H1 (cell line): ENCODE data around the gene GBF1. TPM values are rescaled to one million over a fixed set of nuclear protein-coding genes. Genes with fewer than 3 reads are reported as not detected.

Experiments used
- CTCF ChIA-PET: fragments of 300-600 bp; sonication (Branson Sonifier 250); formaldehyde crosslinking; loops from one replicate; lab custom pipeline; 2021; ENCODE audit not compliant: partially characterized antibody; lab: Charles Lee
- POLR2A ChIA-PET: fragments of 300-600 bp; sonication (Branson Sonifier 250); formaldehyde crosslinking; loops from one replicate; lab custom pipeline; 2021; ENCODE audit warnings: inconsistent platforms; ENCODE audit not compliant: partially characterized antibody; lab: Charles Lee
- DNase-seq, 2 experiments: peaks; one replicate each; pipeline versions ENCODE4 v3.0.0 to v3.0.0-alpha.2; 2010 to 2022; ENCODE audit warnings: low spot score in 2 of 2, low read depth in 1 of 2, mixed read lengths in 1 of 2
- FAIRE-seq: peaks from 2 replicates; lab custom pipeline; 2011; peaks lifted over from hg19 to GRCh38; lab: Jason Lieb, UNC
- H2AFZ ChIP-seq: 2 replicates; pipeline ENCODE4 v1.8.1; 2012; ENCODE audit warnings: low read length, inconsistent platforms
- H2AK5ac ChIP-seq: 2 replicates; pipeline ENCODE4 v1.6.1; 2013; ENCODE audit warnings: low read depth, low read length
- H2BK120ac ChIP-seq: replicated peaks from 2 replicates; pipeline ENCODE3; 2013; ENCODE audit warnings: low read depth, low read length, inconsistent platforms
- H2BK12ac ChIP-seq: 2 replicates; pipeline ENCODE4 v1.6.1; 2013; ENCODE audit warnings: low read depth, low read length
- H2BK15ac ChIP-seq: 2 replicates; pipeline ENCODE4 v1.6.1; 2013; ENCODE audit warnings: low read length
- H2BK20ac ChIP-seq: 2 replicates; pipeline ENCODE4 v1.6.1; 2013; ENCODE audit warnings: low read length
- H2BK5ac ChIP-seq: 2 replicates; pipeline ENCODE4 v1.6.1; 2013; ENCODE audit warnings: low read depth, low read length
- H3K14ac ChIP-seq: 2 replicates; pipeline ENCODE4 v1.6.1; 2013; ENCODE audit warnings: inconsistent platforms; ENCODE audit not compliant: insufficient read length
- H3K18ac ChIP-seq: 2 replicates; pipeline ENCODE4 v1.6.1; 2013; ENCODE audit warnings: low read length; ENCODE audit errors: extremely low read depth
- H3K23ac ChIP-seq: 2 replicates; pipeline ENCODE4 v1.6.1; 2013; ENCODE audit warnings: inconsistent platforms; ENCODE audit not compliant: insufficient read length
- H3K23me2 ChIP-seq: 2 replicates; pipeline ENCODE4 v1.6.1; 2013; ENCODE audit warnings: low read depth, low read length
- H3K27ac ChIP-seq: 2 replicates; pipeline ENCODE4 v1.6.1; 2011; ENCODE audit warnings: low read depth, low read length, inconsistent platforms
- H3K27me3 ChIP-seq, 4 experiments: replicated peaks in 1 of 4; 1 replicate in 1 of 4; 2 replicates in 3 of 4; pipeline versions ENCODE4 v1.6.1 to v1.8.1; 2011 to 2013; ENCODE audit warnings: low read length in 3 of 4, mild to moderate bottlenecking in 3 of 4, inconsistent platforms in 2 of 4, mixed read lengths in 2 of 4, moderate library complexity in 1 of 4; ENCODE audit not compliant: control insufficient read depth in 3 of 4, insufficient read depth in 3 of 4; ENCODE audit errors: extremely low read depth in 1 of 4
- H3K36me3 ChIP-seq, 4 experiments: 2 replicates each; pipeline versions ENCODE4 v1.6.1 to v1.8.1; 2011 to 2013; ENCODE audit warnings: mild to moderate bottlenecking in 4 of 4, low read length in 3 of 4, moderate library complexity in 2 of 4, control low read depth in 1 of 4, inconsistent platforms in 1 of 4; ENCODE audit not compliant: insufficient read depth in 4 of 4, control insufficient read depth in 2 of 4
- H3K4ac ChIP-seq: replicated peaks from 2 replicates; pipeline ENCODE3; 2013; ENCODE audit warnings: low read length, low read depth, mixed read lengths, inconsistent platforms; ENCODE audit not compliant: insufficient read length
- H3K4me1 ChIP-seq, 4 experiments: replicated peaks in 1 of 4; 1 replicate in 1 of 4; 2 replicates in 3 of 4; pipeline versions ENCODE4 v1.6.1 to v1.8.1; 2011 to 2013; ENCODE audit warnings: low read length in 3 of 4, inconsistent platforms in 2 of 4, mixed read lengths in 1 of 4; ENCODE audit not compliant: insufficient read depth in 4 of 4, control insufficient read depth in 3 of 4
- H3K4me2 ChIP-seq, 2 experiments: 2 replicates each; pipeline versions ENCODE4 v1.6.1 to v1.8.1; 2011 to 2013; ENCODE audit warnings: low read depth in 2 of 2, low read length in 2 of 2, control low read depth in 1 of 2, inconsistent platforms in 1 of 2, mild to moderate bottlenecking in 1 of 2; ENCODE audit not compliant: insufficient read depth in 1 of 2
- H3K4me3 ChIP-seq, 4 experiments: fragments of 200-600, 300-600 bp in 1 of 4; sonication (generic), shearing (Covaris generic), sonication (Bioruptor Twin) in 1 of 4; 2 replicates each; pipeline versions ENCODE4 v1.5.1 to v1.8.1; 2011 to 2016; ENCODE audit warnings: low read length in 4 of 4, low read depth in 3 of 4, control low read depth in 2 of 4, inconsistent platforms in 2 of 4, mild to moderate bottlenecking in 2 of 4, mixed read lengths in 1 of 4, moderate library complexity in 1 of 4; ENCODE audit not compliant: insufficient read depth in 2 of 4; ENCODE audit errors: extremely low read depth in 1 of 4
- H3K56ac ChIP-seq: replicated peaks from 2 replicates; pipeline ENCODE3; 2013; ENCODE audit warnings: low read depth, mild to moderate bottlenecking, mixed read lengths, low read length, inconsistent platforms; ENCODE audit not compliant: insufficient read length
- H3K79me1 ChIP-seq: 2 replicates; pipeline ENCODE4 v1.6.1; 2013; ENCODE audit warnings: low read depth, low read length, control low read depth
- H3K79me2 ChIP-seq, 2 experiments: 2 replicates each; pipeline versions ENCODE4 v1.6.1 to v1.8.1; 2012 to 2013; ENCODE audit warnings: low read length in 2 of 2, mild to moderate bottlenecking in 2 of 2, inconsistent platforms in 1 of 2; ENCODE audit not compliant: insufficient read depth in 2 of 2, control insufficient read depth in 1 of 2
- H3K9ac ChIP-seq, 4 experiments: replicated peaks in 1 of 4; 1 replicate in 1 of 4; 2 replicates in 3 of 4; pipeline versions ENCODE4 v1.6.1 to v1.8.1; 2011 to 2013; ENCODE audit warnings: low read depth in 3 of 4, low read length in 3 of 4, control low read depth in 2 of 4, mild to moderate bottlenecking in 2 of 4, moderate library complexity in 2 of 4, inconsistent platforms in 1 of 4; ENCODE audit errors: extremely low read depth in 1 of 4
- H3K9me3 ChIP-seq, 2 experiments: 2 replicates each; pipeline versions ENCODE4 v1.6.1 to v1.8.1; 2012 to 2013; ENCODE audit warnings: mild to moderate bottlenecking in 2 of 2, moderate library complexity in 2 of 2, control low read depth in 1 of 2, inconsistent platforms in 1 of 2, low read depth in 1 of 2, low read length in 1 of 2, mixed read lengths in 1 of 2; ENCODE audit not compliant: insufficient read depth in 2 of 2
- H4K20me1 ChIP-seq, 2 experiments: replicated peaks in 1 of 2; 2 replicates each; pipeline versions ENCODE3 to v1.8.1; 2011 to 2013; ENCODE audit warnings: inconsistent platforms in 2 of 2, low read length in 2 of 2, mild to moderate bottlenecking in 1 of 2; ENCODE audit not compliant: insufficient read depth in 2 of 2, control insufficient read depth in 1 of 2
- H4K5ac ChIP-seq: 2 replicates; pipeline ENCODE4 v1.6.1; 2013; ENCODE audit warnings: low read length, low read depth, mixed read lengths, inconsistent platforms; ENCODE audit not compliant: insufficient read length
- H4K8ac ChIP-seq: 2 replicates; pipeline ENCODE4 v1.8.0; 2013; ENCODE audit warnings: mild to moderate bottlenecking, moderate library complexity, low read length, inconsistent platforms; ENCODE audit not compliant: insufficient read depth; ENCODE audit errors: extremely low read depth
- H4K91ac ChIP-seq: replicated peaks from 2 replicates; pipeline ENCODE3; 2013; ENCODE audit warnings: low read length, mixed read lengths, inconsistent platforms; ENCODE audit not compliant: insufficient read length
- BRCA1 ChIP-seq: IDR thresholded peaks from 2 replicates; pipeline ENCODE4 v1.6.1; 2012; ENCODE audit warnings: low read depth, low read length, improper control_type of control experiment
- CBX5 ChIP-seq: fragments of 300-800, 300-1000 bp; sonication (generic); IDR thresholded peaks from 2 replicates; pipeline ENCODE4 v1.7.1; 2016; ENCODE audit warnings: antibody characterized with exemption, low read length, low read depth
- EP300 ChIP-seq, 2 experiments: IDR thresholded peaks; 1 replicate in 1 of 2; 2 replicates in 1 of 2; pipeline ENCODE4 v1.6.1; 2011 to 2012; ENCODE audit warnings: low read depth in 2 of 2, low read length in 2 of 2, mild to moderate bottlenecking in 2 of 2, borderline replicate concordance in 1 of 2, inconsistent platforms in 1 of 2, moderate library complexity in 1 of 2
- HDAC6 ChIP-seq: IDR thresholded peaks from one replicate; pipeline ENCODE4 v1.7.1; 2012; ENCODE audit warnings: low read depth, mild to moderate bottlenecking, inconsistent platforms, low read length, moderate library complexity
- KDM1A ChIP-seq: fragments of 200-600, 300-600 bp; sonication (generic); IDR thresholded peaks from 2 replicates; pipeline ENCODE4 v1.7.1; 2016; ENCODE audit warnings: mild to moderate bottlenecking, low read length, borderline replicate concordance
- MAFK ChIP-seq: IDR thresholded peaks from 2 replicates; pipeline ENCODE4 v1.6.1; 2012; ENCODE audit warnings: low read depth, mild to moderate bottlenecking, improper control_type of control experiment, low read length
- NRF1 ChIP-seq: IDR thresholded peaks from 2 replicates; pipeline ENCODE4 v1.6.1; 2011; ENCODE audit warnings: mild to moderate bottlenecking, low read depth, low read length, improper control_type of control experiment
- POU5F1 ChIP-seq: IDR thresholded peaks from 2 replicates; pipeline ENCODE4 v1.6.1; 2011; ENCODE audit warnings: low read depth, mild to moderate bottlenecking, low read length, moderate library complexity
- RAD21 ChIP-seq, 2 experiments: IDR thresholded peaks in 1 of 2; conservative IDR thresholded peaks in 1 of 2; 2 replicates each; pipeline ENCODE4 v1.6.1; 2011; ENCODE audit warnings: low read depth in 2 of 2, low read length in 2 of 2, improper control_type of control experiment in 1 of 2, inconsistent platforms in 1 of 2, mild to moderate bottlenecking in 1 of 2, moderate library complexity in 1 of 2
- SAP30 ChIP-seq: fragments of 300-600 bp; sonication (generic); IDR thresholded peaks from 2 replicates; pipeline ENCODE4 v1.7.1; 2012; ENCODE audit warnings: low read length, moderate library complexity, mild to moderate bottlenecking, inconsistent platforms; ENCODE audit not compliant: insufficient read depth, insufficient replicate concordance
- SP4 ChIP-seq: IDR thresholded peaks from 2 replicates; pipeline ENCODE4 v1.6.1; 2012; ENCODE audit warnings: low read length, inconsistent platforms
- SRF ChIP-seq: IDR thresholded peaks from 2 replicates; pipeline ENCODE4 v1.6.1; 2011; ENCODE audit warnings: mild to moderate bottlenecking, low read depth, low read length, moderate library complexity
- TAF1 ChIP-seq: IDR thresholded peaks from 2 replicates; pipeline ENCODE4 v1.6.1; 2011; ENCODE audit warnings: mild to moderate bottlenecking, low read depth, low read length
- TBP ChIP-seq: IDR thresholded peaks from 2 replicates; pipeline ENCODE4 v1.6.1; 2011; ENCODE audit warnings: low read depth, low read length, improper control_type of control experiment
- WGBS, 2 experiments: shearing (Covaris generic) in 1 of 2; methylation state at CpG; one replicate each; pipeline versions ENCODE4 v1.1.6 to v1.1.7; 2013 to 2015; ENCODE audit warnings: low lambda C conversion rate in 2 of 2, mixed read lengths in 2 of 2, inconsistent platforms in 1 of 2, low coverage in 1 of 2, missing lambda C conversion rate in 1 of 2; ENCODE audit not compliant: insufficient replicate concordance in 2 of 2, insufficient coverage in 1 of 2, insufficient read length in 1 of 2; ENCODE audit errors: extremely low coverage in 1 of 2, missing lambda C conversion rate in 1 of 2; 5-methylcytosine and 5-hydroxymethylcytosine counted together
- polyA plus RNA-seq, 7 experiments: library from polyadenylated mRNA; depleted of rRNA in 3 of 7; stranded (reverse) in 5 of 7; unstranded in 2 of 7; fragments of >200 nt in 5 of 7; fragments of 200-250 nt in 2 of 7; gene quantifications; 1 replicate in 5 of 7; 2 replicates in 1 of 7; 4 replicates in 1 of 7; pipeline versions ENCODE4 v1.2.1 to v1.2.3, GENCODE V29; 2011 to 2013; ENCODE audit warnings: missing spikeins in 2 of 7, mixed read lengths in 2 of 7
- total RNA-seq: library from RNA; stranded (reverse); fragmentation: NEBNext Ultra II Directional; extraction: Animal tissue kit (Norgen Biotek cat#: 25700); gene quantifications from 2 replicates; pipeline ENCODE4 v1.2.1, GENCODE V29; 2021

The GBF1 gene
- total and polyA plus RNA-seq, 2 of the 8 experiments (the other 6 are each of a cell fraction or from before 2014, with no cell fraction given): 11.0 to 25.5 TPM

DNA sequence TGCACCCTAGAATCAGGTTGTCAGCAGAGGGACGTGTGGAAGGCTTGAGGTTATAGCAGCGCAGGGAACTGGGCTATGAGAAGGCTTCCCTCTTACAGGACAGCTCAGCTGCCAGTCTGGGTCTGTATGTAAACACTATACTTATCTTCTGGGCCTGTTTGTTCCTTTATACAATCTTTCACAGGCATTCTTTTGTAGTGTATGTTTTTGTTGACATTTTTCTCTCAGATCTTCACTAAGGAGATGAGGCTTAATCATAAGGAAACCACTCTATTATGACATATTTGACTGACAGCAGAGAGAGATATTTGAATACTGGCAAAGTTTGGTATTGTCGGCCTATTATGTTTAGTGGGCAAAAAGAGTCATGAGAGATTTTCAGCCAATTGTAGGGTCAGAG is 929 bp downstream of the GBF1 start:
- POLR2A ChIA-PET: interaction anchor here (1.2 to 2.0 kb wide), 2 partner anchors 15 to 94 kb away, joined by 4 to 12 read pairs; partner anchors contain the start of gene NOLC1
- no peak overlapping the region for H3K14ac ChIP-seq
- H3K56ac ChIP-seq: no peak overlapping the region
- H3K36me3 ChIP-seq: no peaks in the 10 kb centered on the region
- H4K5ac ChIP-seq: no peak overlapping the region
- H3K4me2 ChIP-seq: peak overlapping the region; percentile 75 to 81
- H3K27me3 ChIP-seq: peaks cover 12 to 22% (median 16%) of the 10 kb centered on the region in 4 experiments
- H2BK12ac ChIP-seq: no peak overlapping the region
- no peak overlapping the region for H2BK5ac ChIP-seq
- H2BK20ac ChIP-seq: no peak overlapping the region
- WGBS, 2 experiments: 62% methylated on average over 3 of the region's 3 CpGs; no CpG with 5 or more reads in 1 of the 2 experiments
- H3K4me1 ChIP-seq: peaks cover 2 to 8% (median 4%) of the 10 kb centered on the region in 4 experiments; a peak in 5 of 7 replicates
- H2BK120ac ChIP-seq: no peak overlapping the region
- no peak overlapping the region for H3K23ac ChIP-seq
- DNase-seq (no peak), FAIRE-seq (no peak)
- H2BK15ac ChIP-seq: no peak overlapping the region
- H3K27ac ChIP-seq: no peak overlapping the region
- H3K9me3 ChIP-seq: no peaks in the 10 kb centered on the region
- peaks cover 7% of the 10 kb centered on the region for H3K23me2 ChIP-seq
- peak overlapping the region in 2 of 4 experiments; percentile 45 to 94; a peak in 2 of 7 replicates for H3K9ac ChIP-seq
- H2AK5ac ChIP-seq: no peak overlapping the region
- CTCF ChIA-PET: interaction anchor here (0.6 to 3.3 kb wide), 7 partner anchors 12 to 154 kb away, joined by 3 to 19 read pairs (median 6); no protein-coding TSS in a partner anchor
- H3K79me2 ChIP-seq: peaks cover 0 to 38% of the 10 kb centered on the region in 2 experiments; a peak in 2 of 4 replicates
- no peak overlapping the region for H4K8ac ChIP-seq
- H3K4ac ChIP-seq: no peak overlapping the region
- peaks cover 5 to 7% of the 10 kb centered on the region in 2 experiments for H4K20me1 ChIP-seq
- H4K91ac ChIP-seq: no peak overlapping the region
- H3K4me3 ChIP-seq: peak overlapping the region; percentile 86 to 98 (median 92)
- H3K18ac ChIP-seq: no peak overlapping the region
- no peak overlapping the region for H2AFZ ChIP-seq
- H3K79me1 ChIP-seq: peaks cover 9% of the 10 kb centered on the region
- TF ChIP-seq SRF: no peak
- TF ChIP-seq HDAC6: no peak
- no peak for TF ChIP-seq MAFK
- no peak for TF ChIP-seq POU5F1
- no peak for TF ChIP-seq CBX5
- no peak for TF ChIP-seq EP300 (IDR thresholded peaks at IDR 0.05; ENCODE audit: borderline replicate concordance in 1 of 2, low read depth in 2 of 2, low read length in 2 of 2)
- TF ChIP-seq RAD21 (IDR thresholded peaks at IDR 0.05 in 1 of 2, conservative IDR thresholded peaks at IDR 0.05 in 1 of 2; ENCODE audit: low read depth in 2 of 2, low read length in 2 of 2): no peak
- no peak for TF ChIP-seq TAF1
- TF ChIP-seq SP4: no peak
- TF ChIP-seq TBP: no peak
- no peak for TF ChIP-seq BRCA1
- TF ChIP-seq SAP30: no peak
- TF ChIP-seq NRF1: no peak
- TF ChIP-seq KDM1A: no peak
